WTC11 (cell line): Measurements from ENCODE around the gene KAT6B. TPM values are rescaled to one million over a fixed set of nuclear protein-coding genes. Genes with fewer than 3 reads are reported as not detected.

Experiments used
- ATAC-seq: fragments of 200-7000 bp; cut with Tn5 transposase; 2 replicates; pipeline ENCODE4 v1.10.0; 2021; ENCODE audit warnings: mild to moderate bottlenecking, moderate library complexity
- CTCF ChIA-PET: fragments of 300-600 bp; sonication (Branson Sonifier 250); formaldehyde crosslinking; loops from one replicate; lab custom pipeline; 2021; ENCODE audit warnings: antibody characterized with exemption; lab: Charles Lee
- POLR2A ChIA-PET: fragments of 350-600 bp; sonication (Branson Sonifier 250); formaldehyde crosslinking; loops from one replicate; lab custom pipeline; 2021; ENCODE audit warnings: antibody characterized with exemption; lab: Charles Lee
- DNase-seq: peaks from one replicate; pipeline ENCODE4 v3.0.0; 2021; ENCODE audit warnings: low spot score
- H3K27ac Mint-ChIP-seq: 2 replicates; pipeline ENCODE4 v1.8.0; 2021; ENCODE audit warnings: mixed read lengths
- H3K27me3 Mint-ChIP-seq: 2 replicates; pipeline ENCODE4 v1.8.0; 2021; ENCODE audit warnings: low read depth, mild to moderate bottlenecking, moderate library complexity, mixed read lengths
- H3K36me3 Mint-ChIP-seq: 2 replicates; pipeline ENCODE4 v1.8.0; 2021; ENCODE audit warnings: mixed read lengths
- H3K4me1 Mint-ChIP-seq: 2 replicates; pipeline ENCODE4 v1.8.0; 2022; ENCODE audit warnings: mixed read lengths
- H3K4me3 Mint-ChIP-seq: 2 replicates; pipeline ENCODE4 v1.8.0; 2021; ENCODE audit warnings: mild to moderate bottlenecking, moderate library complexity, mixed read lengths
- H3K9me3 Mint-ChIP-seq: 2 replicates; pipeline ENCODE4 v1.8.0; 2021; ENCODE audit warnings: mixed read lengths
- ATF1 ChIP-seq: sonication (generic); formaldehyde crosslinking; IDR thresholded peaks from 2 replicates; pipeline ENCODE4 v1.8.1; 2023; ENCODE audit warnings: mild to moderate bottlenecking, moderate library complexity, missing genetic modification reagents
- CDX4 ChIP-seq: fragments of 250-450 bp; sonication (Bioruptor Pico); IDR thresholded peaks from 2 replicates; pipeline ENCODE4 v1.9.0; 2021; ENCODE audit warnings: moderate library complexity, mild to moderate bottlenecking, inconsistent platforms, borderline replicate concordance
- E2F1 ChIP-seq: sonication (generic); formaldehyde crosslinking; IDR thresholded peaks from 2 replicates; pipeline ENCODE4 v1.8.0; 2022; ENCODE audit warnings: mild to moderate bottlenecking, missing genetic modification reagents
- ELF4 ChIP-seq: sonication (generic); formaldehyde crosslinking; IDR thresholded peaks from 2 replicates; pipeline ENCODE4 v1.8.1; 2022; ENCODE audit warnings: low read depth, mild to moderate bottlenecking, moderate library complexity, missing genetic modification reagents
- FOXJ3 ChIP-seq: sonication (generic); formaldehyde crosslinking; IDR thresholded peaks from 2 replicates; pipeline ENCODE4 v1.9.0; 2021; ENCODE audit warnings: missing genetic modification reagents, mild to moderate bottlenecking, borderline replicate concordance
- FOXK1 ChIP-seq: sonication (generic); formaldehyde crosslinking; IDR thresholded peaks from 2 replicates; pipeline ENCODE4 v1.8.0; 2022; ENCODE audit warnings: mild to moderate bottlenecking, moderate library complexity, missing genetic modification reagents
- HMGXB4 ChIP-seq: sonication (generic); formaldehyde crosslinking; IDR thresholded peaks from 2 replicates; pipeline ENCODE4 v1.8.1; 2023; ENCODE audit warnings: mild to moderate bottlenecking, moderate library complexity, missing genetic modification reagents
- IRF1 ChIP-seq: sonication (generic); formaldehyde crosslinking; IDR thresholded peaks from 2 replicates; pipeline ENCODE4 v1.8.0; 2023; ENCODE audit warnings: missing genetic modification reagents
- IRF2 ChIP-seq: sonication (generic); formaldehyde crosslinking; IDR thresholded peaks from 2 replicates; pipeline ENCODE4 v1.8.0; 2022; ENCODE audit warnings: low read depth, missing genetic modification reagents, borderline replicate concordance
- JAZF1 ChIP-seq: fragments of 250-450 bp; sonication (Bioruptor Pico); IDR thresholded peaks from 2 replicates; pipeline ENCODE4 v1.9.0; 2021; ENCODE audit warnings: moderate library complexity, mild to moderate bottlenecking, inconsistent platforms
- MAX ChIP-seq: sonication (generic); formaldehyde crosslinking; IDR thresholded peaks from 2 replicates; pipeline ENCODE4 v1.8.0; 2022; ENCODE audit warnings: mild to moderate bottlenecking, missing genetic modification reagents
- MLX ChIP-seq: sonication (generic); formaldehyde crosslinking; IDR thresholded peaks from 2 replicates; pipeline ENCODE4 v1.8.1; 2023; ENCODE audit warnings: mild to moderate bottlenecking, missing genetic modification reagents, moderate library complexity
- NR1H2 ChIP-seq: sonication (generic); formaldehyde crosslinking; IDR thresholded peaks from 2 replicates; pipeline ENCODE4 v1.9.0; 2021; ENCODE audit warnings: mild to moderate bottlenecking, moderate library complexity, missing genetic modification reagents
- NR3C1 ChIP-seq: sonication (generic); formaldehyde crosslinking; conservative IDR thresholded peaks from 2 replicates; pipeline ENCODE4 v1.8.1; 2023; ENCODE audit warnings: low read depth, mild to moderate bottlenecking, missing genetic modification reagents
- SMAD3 ChIP-seq: sonication (generic); formaldehyde crosslinking; IDR thresholded peaks from 2 replicates; pipeline ENCODE4 v1.8.0; 2022; ENCODE audit warnings: missing genetic modification reagents, mild to moderate bottlenecking, borderline replicate concordance
- STAT6 ChIP-seq: sonication (generic); formaldehyde crosslinking; conservative IDR thresholded peaks from 2 replicates; pipeline ENCODE4 v1.8.1; 2023; ENCODE audit warnings: mild to moderate bottlenecking, low read depth, missing genetic modification reagents, moderate library complexity
- ZBTB21 ChIP-seq: sonication (generic); formaldehyde crosslinking; IDR thresholded peaks from 2 replicates; pipeline ENCODE4 v1.8.1; 2023; ENCODE audit warnings: mild to moderate bottlenecking, missing genetic modification reagents, borderline replicate concordance
- ZNF396 ChIP-seq: fragments of 250-450 bp; sonication (Bioruptor Pico); IDR thresholded peaks from 2 replicates; pipeline ENCODE4 v1.8.0; 2021; ENCODE audit warnings: mild to moderate bottlenecking, moderate library complexity, borderline replicate concordance
- ZNF671 ChIP-seq: fragments of 250-450 bp; sonication (Bioruptor Pico); IDR thresholded peaks from 2 replicates; pipeline ENCODE4 v1.8.0; 2021; ENCODE audit warnings: mild to moderate bottlenecking
- total RNA-seq: library from RNA; stranded (reverse); gene quantifications from 3 replicates; pipeline ENCODE4 v1.2.3, GENCODE V29; 2021

KAT6B gene
- total RNA-seq, 1 experiment from 2014 or later, result 18.5 TPM

GRCh38 chr10:74862625-74863024, 36.2 kb downstream of the KAT6B start:
- ChIA-PET POLR2A (interaction anchor here (0.6 kb wide), 2 partner anchors 11 to 160 kb away, joined by 3 to 4 read pairs; no protein-coding TSS in a partner anchor), CTCF (no interaction called here)
- H3K9me3 Mint-ChIP-seq, result no peaks in the 10 kb centered on the region
- H3K27ac Mint-ChIP-seq, result peak overlapping the region; percentile 73
- TF ChIP-seq IRF2 (CRISPR knock-in tag), result no peak
- no peak for TF ChIP-seq ZNF396 (CRISPR knock-in tag)
- TF ChIP-seq ELF4 (CRISPR knock-in tag), result no peak
- TF ChIP-seq E2F1, result no peak
- TF ChIP-seq JAZF1 (CRISPR knock-in tag), result no peak
- no peak for TF ChIP-seq CDX4 (CRISPR knock-in tag)
- no peak for TF ChIP-seq IRF1 (CRISPR knock-in tag)
- no peak for TF ChIP-seq ZNF671 (CRISPR knock-in tag)
- TF ChIP-seq SMAD3, result no peak
- no peak for TF ChIP-seq NR1H2
- no peak for TF ChIP-seq FOXK1 (CRISPR knock-in tag)
- TF ChIP-seq HMGXB4, result no peak
- TF ChIP-seq FOXJ3 (CRISPR knock-in tag), result no peak
- TF ChIP-seq MAX (CRISPR knock-in tag), result no peak
- no peak for TF ChIP-seq ATF1 (CRISPR knock-in tag)
- no peak for TF ChIP-seq MLX (CRISPR knock-in tag)
- no peak for TF ChIP-seq STAT6 (CRISPR knock-in tag)
- no peak for TF ChIP-seq NR3C1 (CRISPR knock-in tag)
- TF ChIP-seq ZBTB21 (CRISPR knock-in tag), result no peak
- peak; percentile 69 for ATAC-seq
- H3K36me3 Mint-ChIP-seq, result no peaks in the 10 kb centered on the region
- no peak for DNase-seq
- no peaks in the 10 kb centered on the region for H3K27me3 Mint-ChIP-seq
- H3K4me3 Mint-ChIP-seq, result no peak overlapping the region
- peaks cover 38% of the 10 kb centered on the region for H3K4me1 Mint-ChIP-seq
